B cell (primary cell): ENCODE data around the gene CCDC68. TPM values are rescaled to one million over a fixed set of nuclear protein-coding genes. Genes with fewer than 3 reads are reported as not detected.

Experiments used
- ATAC-seq: fragments of 200-7000 bp; cut with Tn5 transposase; one replicate; pipeline ENCODE4 v1.10.0; 2021; ENCODE audit warnings: low read depth, mild to moderate bottlenecking, moderate number of reproducible peaks, moderate library complexity
- CTCF ChIA-PET: fragments of 350-600 bp; sonication (Branson Sonifier 250); formaldehyde crosslinking; loops from one replicate; lab custom pipeline; 2021; ENCODE audit warnings: antibody characterized with exemption, inconsistent platforms; lab: Charles Lee
- POLR2A ChIA-PET: fragments of 350-600 bp; sonication (Branson Sonifier 250); formaldehyde crosslinking; loops from one replicate; lab custom pipeline; 2021; ENCODE audit warnings: antibody characterized with exemption; lab: Charles Lee
- DNase-seq: peaks from one replicate; pipeline ENCODE4 v3.0.0; 2013
- H2AFZ ChIP-seq: 2 replicates; pipeline ENCODE4 v1.6.1; 2012; ENCODE audit warnings: mild to moderate bottlenecking, low read depth, low read length; ENCODE audit not compliant: insufficient read depth, poor library complexity, severe bottlenecking
- H3K27ac ChIP-seq, 2 donors: 1 replicate in 1 of 2; 2 replicates in 1 of 2; pipeline ENCODE4 v1.5.1; 2012 to 2013; ENCODE audit warnings: low read length in 2 of 2, mild to moderate bottlenecking in 2 of 2, moderate library complexity in 1 of 2
- H3K27me3 ChIP-seq, 4 experiments: fragments of 200-600 bp in 1 of 4; sonication (generic) in 1 of 4; replicated peaks in 1 of 4; 1 replicate in 2 of 4; 2 replicates in 2 of 4; pipeline versions ENCODE4 v1.6.1 to v1.7.0; 2013 to 2016; ENCODE audit warnings: low read length in 3 of 4, mild to moderate bottlenecking in 2 of 4, mixed read lengths in 1 of 4, moderate library complexity in 1 of 4; ENCODE audit not compliant: insufficient read depth in 4 of 4, control insufficient read depth in 3 of 4; ENCODE audit errors: control extremely low read depth in 1 of 4
- H3K36me3 ChIP-seq, 2 experiments: replicated peaks in 1 of 2; 1 replicate in 1 of 2; 2 replicates in 1 of 2; pipeline versions ENCODE4 v1.6.1 to v1.7.1; 2013; ENCODE audit warnings: low read length in 1 of 2; ENCODE audit not compliant: insufficient read depth in 2 of 2, control insufficient read depth in 1 of 2; ENCODE audit errors: control extremely low read depth in 1 of 2, extremely low read depth in 1 of 2
- H3K4me1 ChIP-seq, 2 donors: fragments of 200-600 bp in 1 of 2; sonication (generic) in 1 of 2; 1 replicate in 1 of 2; 2 replicates in 1 of 2; pipeline versions ENCODE4 v1.5.1 to v1.6.1; 2013 to 2017; ENCODE audit warnings: low read length in 2 of 2; ENCODE audit not compliant: control insufficient read depth in 2 of 2, insufficient read depth in 2 of 2
- H3K4me2 ChIP-seq: replicated peaks from 2 replicates; pipeline ENCODE3; 2012; ENCODE audit warnings: mild to moderate bottlenecking, low read depth, low read length; ENCODE audit not compliant: poor library complexity, severe bottlenecking
- H3K4me3 ChIP-seq, 5 experiments: fragments of 200-600 bp in 1 of 5; sonication (generic) in 1 of 5; 1 replicate in 3 of 5; 2 replicates in 2 of 5; pipeline versions ENCODE4 v1.5.1 to v1.7.0; 2011 to 2016; ENCODE audit warnings: low read length in 4 of 5, mild to moderate bottlenecking in 4 of 5, low read depth in 2 of 5, control low read depth in 1 of 5, moderate library complexity in 1 of 5; ENCODE audit not compliant: insufficient read depth in 1 of 5; ENCODE audit errors: control extremely low read depth in 1 of 5, extremely low read depth in 1 of 5
- H3K79me2 ChIP-seq: fragments of 200-600 bp; sonication (generic); one replicate; pipeline ENCODE4 v1.6.0; 2016; ENCODE audit warnings: low read length; ENCODE audit not compliant: control insufficient read depth, insufficient read depth
- H3K9ac ChIP-seq: fragments of 200-600 bp; sonication (generic); 2 replicates; pipeline ENCODE4 v1.6.1; 2017; ENCODE audit warnings: mild to moderate bottlenecking, low read length, moderate library complexity
- H3K9me3 ChIP-seq, 3 donors: one replicate each; pipeline versions ENCODE4 v1.6.1 to v1.7.1; 2013; ENCODE audit warnings: low read length in 2 of 3; ENCODE audit not compliant: control insufficient read depth in 2 of 3, insufficient read depth in 1 of 3; ENCODE audit errors: control extremely low read depth in 1 of 3
- H4K20me1 ChIP-seq: 2 replicates; pipeline ENCODE4 v1.6.0; 2012; ENCODE audit warnings: mild to moderate bottlenecking, low read length; ENCODE audit not compliant: insufficient read depth, control insufficient read depth, poor library complexity, severe bottlenecking
- H3K27ac Mint-ChIP-seq: one replicate; pipeline ENCODE4 v1.8.0; 2021; ENCODE audit warnings: mixed read lengths
- H3K27me3 Mint-ChIP-seq: one replicate; pipeline ENCODE4 v1.8.0; 2021; ENCODE audit warnings: mixed read lengths
- H3K4me1 Mint-ChIP-seq: one replicate; pipeline ENCODE4 v1.8.0; 2021; ENCODE audit warnings: mixed read lengths
- H3K4me3 Mint-ChIP-seq: one replicate; pipeline ENCODE4 v1.8.0; 2021; ENCODE audit warnings: mixed read lengths
- H3K9me3 Mint-ChIP-seq: one replicate; pipeline ENCODE4 v1.8.0; 2022; ENCODE audit warnings: mixed read lengths; ENCODE audit not compliant: insufficient read depth
- CTCF ChIP-seq: fragments of 200-600 bp; IDR thresholded peaks from one replicate; pipeline ENCODE4 v1.8.0; 2022; ENCODE audit warnings: antibody characterized with exemption, mild to moderate bottlenecking
- EZH2 ChIP-seq: IDR thresholded peaks from 2 replicates; pipeline ENCODE4 v1.6.1; 2012; ENCODE audit warnings: borderline replicate concordance, low read depth, mild to moderate bottlenecking, moderate library complexity, low read length; ENCODE audit not compliant: insufficient read depth, poor library complexity, severe bottlenecking
- WGBS: methylation state at CpG from one replicate; pipeline ENCODE4 v1.1.5; 2013; ENCODE audit warnings: missing lambda C conversion rate; ENCODE audit not compliant: insufficient coverage; 5-methylcytosine and 5-hydroxymethylcytosine counted together
- intact Hi-C: fragments of 100-400 bp; cut with micrococcal nuclease; formaldehyde crosslinking; loops from one replicate; pipeline ENCODE4 v1.10.0; 2022
- polyA plus RNA-seq: library from polyadenylated mRNA; depleted of rRNA; stranded (reverse); fragments of >200 nt; gene quantifications from 2 replicates; pipeline ENCODE4 v1.2.3, GENCODE V29; 2012
- total RNA-seq, 2 donors: library from RNA; stranded (reverse); fragments of 120-200 nt in 1 of 2; gene quantifications; 1 replicate in 1 of 2; 2 replicates in 1 of 2; pipeline versions ENCODE4 v1.2.3 to v1.2.4, GENCODE V29; 2013 to 2022

Gene CCDC68
- total and polyA plus RNA-seq, 2 donors (not counting 1 experiment from before 2014, with no cell fraction given), result 0.01 to 0.32 TPM

- WGBS, result 100% methylated on average over 2 of the region's 3 CpGs
- no peak for ATAC-seq
- CTCF ChIA-PET, result no interaction called here
- Mint-ChIP-seq H3K9me3 (no peaks in the 10 kb centered on the region), H3K4me3 (no peak overlapping the region), H3K27me3 (peaks cover 9% of the 10 kb centered on the region), H3K4me1 (no peaks in the 10 kb centered on the region), H3K27ac (no peak overlapping the region)
- Histone ChIP-seq H3K9me3 (no peaks in the 10 kb centered on the region), H3K4me1 (no peaks in the 10 kb centered on the region), H3K27ac (no peak overlapping the region), H3K79me2 (no peaks in the 10 kb centered on the region), H3K36me3 (no peaks in the 10 kb centered on the region), H3K27me3 (peaks cover 0 to 3% (median 0%) of the 10 kb centered on the region in 4 experiments), H2AFZ (no peak overlapping the region), H3K9ac (no peak overlapping the region), H3K4me2 (no peak overlapping the region), H3K4me3 (no peak overlapping the region), H4K20me1 (no peaks in the 10 kb centered on the region)
- intact Hi-C loops, result no loop called here
- DNase-seq, result no peak
- POLR2A ChIA-PET, result no interaction called here
- TF ChIP-seq EZH2 (no peak), CTCF (no peak)
These were observed 42.8 kb downstream of the CCDC68 start for GRCh38 chr18:54916507-54916906.

GRCh38 chr18:54914816-54915215 is 44.4 kb downstream of the CCDC68 start:
- no peak overlapping the region for H3K4me3 Mint-ChIP-seq
- ATAC-seq (no peak), DNase-seq (no peak)
- H3K27me3 ChIP-seq, result peaks cover 0 to 2% (median 0%) of the 10 kb centered on the region in 4 experiments
- H3K9me3 ChIP-seq, result peaks cover 0 to 13% (median 0%) of the 10 kb centered on the region in 3 donors
- H3K4me3 ChIP-seq, result no peak overlapping the region
- no peak overlapping the region for H3K4me2 ChIP-seq
- no peaks in the 10 kb centered on the region for H3K4me1 Mint-ChIP-seq
- H4K20me1 ChIP-seq, result no peaks in the 10 kb centered on the region
- no peaks in the 10 kb centered on the region for H3K4me1 ChIP-seq
- no peaks in the 10 kb centered on the region for H3K79me2 ChIP-seq
- no peaks in the 10 kb centered on the region for H3K36me3 ChIP-seq
- peaks cover 6% of the 10 kb centered on the region for H3K27me3 Mint-ChIP-seq
- TF ChIP-seq CTCF (no peak), EZH2 (no peak)
- ChIA-PET POLR2A (no interaction called here), CTCF (no interaction called here)
- H3K9me3 Mint-ChIP-seq, result no peaks in the 10 kb centered on the region
- WGBS, result no CpG with 5 or more reads among the region's 4 CpGs
- no peak overlapping the region for H3K9ac ChIP-seq
- H3K27ac ChIP-seq, result no peak overlapping the region
- H2AFZ ChIP-seq, result no peak overlapping the region
- intact Hi-C loops, result no loop called here
- no peak overlapping the region for H3K27ac Mint-ChIP-seq
